ENCODE measurements around the gene AGO3.
"Not testable (repeated sequence)": the region's sequence is repeated elsewhere in the genome, so short reads cannot be mapped to it uniquely, and the experiment has no call there.

AGO3 gene

GRCh38 chr1:35930593-35931445 lies at the start of gene AGO3:
Gene AGO3, plus strand, starts transcription at chr1:35931105. Its CDS starts 322 bp downstream, at chr1:35931427.
- DNase-seq: peak; percentile 77 to 92 (median 82)

- no peak for DNase-seq
Observed at GRCh38 chr1:35881850-35882273, 49.0 kb upstream of the AGO3 start.

GRCh38 chr1:35882586-35882944 lies 48.3 kb upstream of the AGO3 start:
- DNase-seq: no peak

GRCh38 chr1:35882945-35883634 lies 47.8 kb upstream of the AGO3 start, which contains the start of gene AGO1:
Gene AGO1, plus strand, starts transcription at chr1:35883209. Its CDS starts 213 bp downstream, at chr1:35883422.
- peak; percentile 93 to 96 (median 95) for DNase-seq

GRCh38 chr1:35883635-35884101 lies 47.2 kb upstream of the AGO3 start:
- DNase-seq: peak in 4 of 6 experiments; percentile 35 to 71 (median 50)

GRCh38 chr1:35884934-35885333 lies 46.0 kb upstream of the AGO3 start:
- DNase-seq: no peak

GRCh38 chr1:35885961-35886558 lies 44.8 kb upstream of the AGO3 start:
- no peak for DNase-seq

- DNase-seq: no peak
Observed at GRCh38 chr1:35886577-35887431, 44.1 kb upstream of the AGO3 start.

GRCh38 chr1:35887508-35887907 lies 43.4 kb upstream of the AGO3 start:
- no peak for DNase-seq

GRCh38 chr1:35888255-35888654 lies 42.6 kb upstream of the AGO3 start:
- DNase-seq: no peak

- not testable (repeated sequence) for DNase-seq
Observed at GRCh38 chr1:35888981-35889380, 41.9 kb upstream of the AGO3 start.

- DNase-seq: no peak
Observed at GRCh38 chr1:35893051-35893879, 37.6 kb upstream of the AGO3 start.

- no peak for DNase-seq
Observed at GRCh38 chr1:35894183-35894582, 36.7 kb upstream of the AGO3 start.

GRCh38 chr1:35894656-35895055 lies 36.2 kb upstream of the AGO3 start:
- no peak for DNase-seq

- no peak for DNase-seq
Observed at GRCh38 chr1:35899941-35900340, 31.0 kb upstream of the AGO3 start.

GRCh38 chr1:35901235-35901634 lies 29.7 kb upstream of the AGO3 start:
- DNase-seq: no peak

GRCh38 chr1:35902671-35903070 lies 28.2 kb upstream of the AGO3 start:
- DNase-seq: no peak

GRCh38 chr1:35914717-35915116 lies 16.2 kb upstream of the AGO3 start:
- no peak for DNase-seq

GRCh38 chr1:35915693-35916092 lies 15.2 kb upstream of the AGO3 start:
- DNase-seq: no peak

- no peak for DNase-seq
Observed at GRCh38 chr1:35923791-35924221, 7.1 kb upstream of the AGO3 start.

- DNase-seq: no peak
Observed at GRCh38 chr1:35924838-35925237, 6.1 kb upstream of the AGO3 start.

GRCh38 chr1:35925741-35926140 lies 5.2 kb upstream of the AGO3 start:
- DNase-seq: no peak
